Thyroid gland (tissue), 4 donors: ENCODE results near the gene IFNAR2.

ENCODE experiments used
- POLR2A ChIP-seq, 2 donors: fragments of 450-650 bp; IDR thresholded peaks; one replicate each; pipeline ENCODE4 v1.6.1; 2017; ENCODE audit warnings: antibody characterized with exemption in 2 of 2, mild to moderate bottlenecking in 2 of 2, moderate library complexity in 1 of 2
- TF ChIP-seq, protein P1 (sequence below), 6 experiments: fragments of 200-600 bp in 3 of 6; fragments of 450-650 bp in 3 of 6; sonication (generic) in 3 of 6; IDR thresholded peaks; one replicate each; pipeline ENCODE4 v1.5.1; 2016 to 2019; ENCODE audit warnings: antibody characterized with exemption in 6 of 6, mild to moderate bottlenecking in 2 of 6, inconsistent platforms in 1 of 6, moderate library complexity in 1 of 6

DNA sequence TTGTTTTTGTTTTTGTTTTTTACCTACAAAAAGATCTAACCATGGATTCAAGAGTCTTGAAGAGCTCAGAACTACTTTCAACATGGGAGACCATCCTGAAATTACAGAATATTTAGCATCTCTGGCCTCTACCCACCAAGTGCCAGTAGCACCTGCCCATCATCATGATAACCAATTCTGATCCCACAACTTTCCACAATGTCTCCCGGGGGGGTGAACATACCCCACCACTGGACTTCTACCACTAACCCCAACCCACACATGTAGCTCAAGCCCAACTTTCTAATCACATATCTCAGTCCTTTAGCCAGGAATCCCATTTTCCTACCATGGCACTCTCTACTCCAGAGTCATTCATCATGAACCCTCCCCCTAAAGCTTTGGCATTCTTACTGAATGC is 15.7 kb upstream of the IFNAR2 start:
- TF ChIP-seq, protein P1, sequence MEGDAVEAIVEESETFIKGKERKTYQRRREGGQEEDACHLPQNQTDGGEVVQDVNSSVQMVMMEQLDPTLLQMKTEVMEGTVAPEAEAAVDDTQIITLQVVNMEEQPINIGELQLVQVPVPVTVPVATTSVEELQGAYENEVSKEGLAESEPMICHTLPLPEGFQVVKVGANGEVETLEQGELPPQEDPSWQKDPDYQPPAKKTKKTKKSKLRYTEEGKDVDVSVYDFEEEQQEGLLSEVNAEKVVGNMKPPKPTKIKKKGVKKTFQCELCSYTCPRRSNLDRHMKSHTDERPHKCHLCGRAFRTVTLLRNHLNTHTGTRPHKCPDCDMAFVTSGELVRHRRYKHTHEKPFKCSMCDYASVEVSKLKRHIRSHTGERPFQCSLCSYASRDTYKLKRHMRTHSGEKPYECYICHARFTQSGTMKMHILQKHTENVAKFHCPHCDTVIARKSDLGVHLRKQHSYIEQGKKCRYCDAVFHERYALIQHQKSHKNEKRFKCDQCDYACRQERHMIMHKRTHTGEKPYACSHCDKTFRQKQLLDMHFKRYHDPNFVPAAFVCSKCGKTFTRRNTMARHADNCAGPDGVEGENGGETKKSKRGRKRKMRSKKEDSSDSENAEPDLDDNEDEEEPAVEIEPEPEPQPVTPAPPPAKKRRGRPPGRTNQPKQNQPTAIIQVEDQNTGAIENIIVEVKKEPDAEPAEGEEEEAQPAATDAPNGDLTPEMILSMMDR (IDR thresholded peaks at IDR 0.05) = no peak
- no peak for TF ChIP-seq POLR2A (IDR thresholded peaks at IDR 0.05)
